WTC11 (cell line): Measurements from ENCODE around the gene ASXL3. TPM values are rescaled to one million over a fixed set of nuclear protein-coding genes. Genes with fewer than 3 reads are reported as not detected.

Experiments used
- ATAC-seq: fragments of 200-7000 bp; cut with Tn5 transposase; 2 replicates; pipeline ENCODE4 v1.10.0; 2021; ENCODE audit warnings: mild to moderate bottlenecking, moderate library complexity
- CTCF ChIA-PET: fragments of 300-600 bp; sonication (Branson Sonifier 250); formaldehyde crosslinking; loops from one replicate; lab custom pipeline; 2021; ENCODE audit warnings: antibody characterized with exemption; lab: Charles Lee
- POLR2A ChIA-PET: fragments of 350-600 bp; sonication (Branson Sonifier 250); formaldehyde crosslinking; loops from one replicate; lab custom pipeline; 2021; ENCODE audit warnings: antibody characterized with exemption; lab: Charles Lee
- DNase-seq: peaks from one replicate; pipeline ENCODE4 v3.0.0; 2021; ENCODE audit warnings: low spot score
- H3K27ac Mint-ChIP-seq: 2 replicates; pipeline ENCODE4 v1.8.0; 2021; ENCODE audit warnings: mixed read lengths
- H3K27me3 Mint-ChIP-seq: 2 replicates; pipeline ENCODE4 v1.8.0; 2021; ENCODE audit warnings: low read depth, mild to moderate bottlenecking, moderate library complexity, mixed read lengths
- H3K36me3 Mint-ChIP-seq: 2 replicates; pipeline ENCODE4 v1.8.0; 2021; ENCODE audit warnings: mixed read lengths
- H3K4me1 Mint-ChIP-seq: 2 replicates; pipeline ENCODE4 v1.8.0; 2022; ENCODE audit warnings: mixed read lengths
- H3K4me3 Mint-ChIP-seq: 2 replicates; pipeline ENCODE4 v1.8.0; 2021; ENCODE audit warnings: mild to moderate bottlenecking, moderate library complexity, mixed read lengths
- H3K9me3 Mint-ChIP-seq: 2 replicates; pipeline ENCODE4 v1.8.0; 2021; ENCODE audit warnings: mixed read lengths
- ARID4B ChIP-seq: sonication (generic); formaldehyde crosslinking; IDR thresholded peaks from 2 replicates; pipeline ENCODE4 v1.8.0; 2023; ENCODE audit warnings: missing genetic modification reagents, mild to moderate bottlenecking, borderline replicate concordance
- ATF2 ChIP-seq: sonication (generic); formaldehyde crosslinking; IDR thresholded peaks from 2 replicates; pipeline ENCODE4 v1.8.1; 2022; ENCODE audit warnings: low read depth, missing genetic modification reagents, borderline replicate concordance
- CREB1 ChIP-seq: sonication (generic); formaldehyde crosslinking; IDR thresholded peaks from 2 replicates; pipeline ENCODE4 v1.8.0; 2023; ENCODE audit warnings: mild to moderate bottlenecking, missing genetic modification reagents
- EMX1 ChIP-seq: fragments of 250-450 bp; sonication (Bioruptor Pico); IDR thresholded peaks from 2 replicates; pipeline ENCODE4 v1.8.0; 2021; ENCODE audit warnings: mild to moderate bottlenecking
- ETV6 ChIP-seq: sonication (generic); formaldehyde crosslinking; IDR thresholded peaks from 2 replicates; pipeline ENCODE4 v1.8.1; 2022; ENCODE audit warnings: mild to moderate bottlenecking, missing genetic modification reagents
- FOXK1 ChIP-seq: sonication (generic); formaldehyde crosslinking; IDR thresholded peaks from 2 replicates; pipeline ENCODE4 v1.8.0; 2022; ENCODE audit warnings: mild to moderate bottlenecking, moderate library complexity, missing genetic modification reagents
- FOXP4 ChIP-seq: sonication (generic); formaldehyde crosslinking; IDR thresholded peaks from 2 replicates; pipeline ENCODE4 v1.8.0; 2022; ENCODE audit warnings: mild to moderate bottlenecking, missing genetic modification reagents
- MXD4 ChIP-seq: fragments of 250-450 bp; sonication (Bioruptor Pico); IDR thresholded peaks from 2 replicates; pipeline ENCODE4 v1.8.0; 2021; ENCODE audit warnings: mild to moderate bottlenecking, moderate library complexity, borderline replicate concordance
- NFATC4 ChIP-seq: fragments of 250-450 bp; sonication (Bioruptor Pico); IDR thresholded peaks from 2 replicates; pipeline ENCODE4 v1.9.0; 2021; ENCODE audit warnings: mild to moderate bottlenecking
- RELA ChIP-seq: sonication (generic); formaldehyde crosslinking; IDR thresholded peaks from 2 replicates; pipeline ENCODE4 v1.8.1; 2022; ENCODE audit warnings: missing genetic modification reagents, mild to moderate bottlenecking, borderline replicate concordance
- RORB ChIP-seq: fragments of 250-450 bp; sonication (Bioruptor Pico); IDR thresholded peaks from 2 replicates; pipeline ENCODE4 v1.9.0; 2021; ENCODE audit warnings: mild to moderate bottlenecking
- SP1 ChIP-seq: sonication (generic); formaldehyde crosslinking; conservative IDR thresholded peaks from 2 replicates; pipeline ENCODE4 v1.8.1; 2022; ENCODE audit warnings: missing genetic modification reagents
- TCF7 ChIP-seq: sonication (generic); formaldehyde crosslinking; IDR thresholded peaks from 2 replicates; pipeline ENCODE4 v1.8.0; 2022; ENCODE audit warnings: mild to moderate bottlenecking, low read depth, missing genetic modification reagents, moderate library complexity
- ZBTB21 ChIP-seq: sonication (generic); formaldehyde crosslinking; IDR thresholded peaks from 2 replicates; pipeline ENCODE4 v1.8.1; 2023; ENCODE audit warnings: mild to moderate bottlenecking, missing genetic modification reagents, borderline replicate concordance
- ZNF232 ChIP-seq: sonication (generic); formaldehyde crosslinking; IDR thresholded peaks from 2 replicates; pipeline ENCODE4 v1.8.0; 2022; ENCODE audit warnings: mild to moderate bottlenecking, missing genetic modification reagents
- ZNF281 ChIP-seq: sonication (generic); formaldehyde crosslinking; IDR thresholded peaks from 2 replicates; pipeline ENCODE4 v1.8.0; 2023; ENCODE audit warnings: mild to moderate bottlenecking, missing genetic modification reagents
- ZNF396 ChIP-seq: fragments of 250-450 bp; sonication (Bioruptor Pico); IDR thresholded peaks from 2 replicates; pipeline ENCODE4 v1.8.0; 2021; ENCODE audit warnings: mild to moderate bottlenecking, moderate library complexity, borderline replicate concordance
- ZNF671 ChIP-seq: fragments of 250-450 bp; sonication (Bioruptor Pico); IDR thresholded peaks from 2 replicates; pipeline ENCODE4 v1.8.0; 2021; ENCODE audit warnings: mild to moderate bottlenecking
- ZSCAN18 ChIP-seq: fragments of 250-450 bp; sonication (Bioruptor Pico); IDR thresholded peaks from 2 replicates; pipeline ENCODE4 v2.1.2; 2022; ENCODE audit warnings: mild to moderate bottlenecking, moderate library complexity
- total RNA-seq: library from RNA; stranded (reverse); gene quantifications from 3 replicates; pipeline ENCODE4 v1.2.3, GENCODE V29; 2021
- TF ChIP-seq, protein P1 (sequence below): sonication (generic); formaldehyde crosslinking; IDR thresholded peaks from 2 replicates; pipeline ENCODE4 v1.8.1; 2022; ENCODE audit warnings: mild to moderate bottlenecking, missing genetic modification reagents, moderate library complexity, borderline replicate concordance

Gene ASXL3
- total RNA-seq, 1 experiment from 2014 or later: 0.35 TPM

GRCh38 chr18:33717339-33717738, 139.3 kb downstream of the ASXL3 start:
- Mint-ChIP-seq H3K9me3 (peaks cover 3% of the 10 kb centered on the region; the same call in 1 of the 2 replicates), H3K27me3 (no peaks in the 10 kb centered on the region)
- TF ChIP-seq RORB (no peak), MXD4 (CRISPR knock-in tag) (no peak), ZNF671 (no peak), SP1 (CRISPR knock-in tag) (no peak)
- TF ChIP-seq, protein P1, sequence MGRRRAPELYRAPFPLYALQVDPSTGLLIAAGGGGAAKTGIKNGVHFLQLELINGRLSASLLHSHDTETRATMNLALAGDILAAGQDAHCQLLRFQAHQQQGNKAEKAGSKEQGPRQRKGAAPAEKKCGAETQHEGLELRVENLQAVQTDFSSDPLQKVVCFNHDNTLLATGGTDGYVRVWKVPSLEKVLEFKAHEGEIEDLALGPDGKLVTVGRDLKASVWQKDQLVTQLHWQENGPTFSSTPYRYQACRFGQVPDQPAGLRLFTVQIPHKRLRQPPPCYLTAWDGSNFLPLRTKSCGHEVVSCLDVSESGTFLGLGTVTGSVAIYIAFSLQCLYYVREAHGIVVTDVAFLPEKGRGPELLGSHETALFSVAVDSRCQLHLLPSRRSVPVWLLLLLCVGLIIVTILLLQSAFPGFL: no peak
- TF ChIP-seq, all 79 proteins: peak for 0
- no peaks in the 10 kb centered on the region for H3K36me3 Mint-ChIP-seq
- no peak for ATAC-seq
- POLR2A ChIA-PET: no interaction called here
- peaks cover 4% of the 10 kb centered on the region; the same call in 1 of the 2 replicates for H3K4me1 Mint-ChIP-seq
- CTCF ChIA-PET: no interaction called here
- no peak overlapping the region for H3K27ac Mint-ChIP-seq
- no peak overlapping the region for H3K4me3 Mint-ChIP-seq
- no peak for DNase-seq

DNA sequence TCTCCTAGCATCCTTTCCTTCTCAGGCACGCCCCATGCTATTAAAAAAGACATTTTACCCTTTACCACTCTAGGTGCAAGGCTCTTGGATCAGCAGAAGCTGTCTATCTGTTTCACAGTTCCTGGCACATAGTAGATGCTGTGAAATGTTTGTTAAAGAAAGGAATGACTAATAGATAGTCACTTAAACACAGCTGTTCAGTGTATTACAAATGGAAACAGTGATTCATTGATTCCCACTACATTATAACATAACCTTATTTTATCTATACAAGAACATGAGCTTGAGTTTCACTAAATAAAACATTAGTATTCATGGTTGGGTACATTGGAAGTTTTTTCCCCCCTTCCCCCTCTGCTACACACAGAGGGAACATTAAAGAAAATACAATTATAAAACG, 142.1 kb downstream of the ASXL3 start:
- Mint-ChIP-seq H3K27ac (no peak overlapping the region), H3K27me3 (no peaks in the 10 kb centered on the region), H3K4me1 (peaks cover 4% of the 10 kb centered on the region; the same call in 1 of the 2 replicates), H3K9me3 (peaks cover 9% of the 10 kb centered on the region), H3K4me3 (no peak overlapping the region), H3K36me3 (no peaks in the 10 kb centered on the region)
- ATAC-seq (no peak), DNase-seq (no peak)
- POLR2A ChIA-PET: no interaction called here
- CTCF ChIA-PET: no interaction called here
- TF ChIP-seq ARID4B (no peak), CREB1 (CRISPR knock-in tag) (no peak), ETV6 (no peak), ZBTB21 (CRISPR knock-in tag) (no peak), ZSCAN18 (CRISPR knock-in tag) (no peak), FOXP4 (CRISPR knock-in tag) (no peak), FOXK1 (CRISPR knock-in tag) (no peak)

DNA sequence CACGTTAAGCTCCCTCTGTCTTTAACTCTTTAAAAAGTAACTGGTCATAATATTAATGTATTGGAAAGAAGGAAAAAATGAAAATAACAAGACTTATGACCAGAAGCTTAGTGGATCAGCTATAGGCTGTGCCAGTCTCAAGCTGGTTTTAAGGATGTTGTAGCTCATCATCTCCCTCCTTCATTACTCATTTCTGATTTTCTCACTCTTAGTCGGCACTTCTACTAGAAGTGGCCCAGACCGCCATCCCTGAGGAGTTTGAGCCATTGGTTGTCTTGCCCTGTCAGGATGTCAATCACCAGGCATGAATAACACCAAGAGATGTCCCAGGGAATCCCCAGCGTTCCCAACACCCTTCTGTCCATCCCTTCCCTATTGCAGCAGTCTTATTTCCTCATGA, 151.5 kb downstream of the ASXL3 start:
- ChIA-PET POLR2A (no interaction called here), CTCF (interaction anchor here (1.3 kb wide), 1 partner anchor 13 kb away, joined by 3 read pairs; no protein-coding TSS in a partner anchor)

More for the DNA sequence above, 151.5 kb downstream of the ASXL3 start:
- TF ChIP-seq ATF2 (CRISPR knock-in tag) (no peak), TCF7 (no peak), ZNF232 (CRISPR knock-in tag) (no peak), EMX1 (CRISPR knock-in tag) (no peak), RELA (no peak), ZNF396 (CRISPR knock-in tag) (no peak), NFATC4 (CRISPR knock-in tag) (no peak), ZNF281 (CRISPR knock-in tag) (no peak)
- peaks cover 2% of the 10 kb centered on the region for H3K27me3 Mint-ChIP-seq
- ATAC-seq (no peak), DNase-seq (no peak)
- peaks cover 21% of the 10 kb centered on the region for H3K4me1 Mint-ChIP-seq
- no peak overlapping the region for H3K4me3 Mint-ChIP-seq
- H3K9me3 Mint-ChIP-seq: no peaks in the 10 kb centered on the region
- no peak overlapping the region for H3K27ac Mint-ChIP-seq
- no peaks in the 10 kb centered on the region for H3K36me3 Mint-ChIP-seq
